Loucy (cell line): ENCODE measurements around the gene SLC4A3.

ENCODE experiments used
- H2AFZ ChIP-seq: fragments of 200-600 bp; sonication (generic); 2 replicates; pipeline ENCODE4 v1.6.0; 2016; ENCODE audit warnings: antibody characterized with exemption, mild to moderate bottlenecking, low read length, moderate library complexity
- H3F3A ChIP-seq: fragments of 200-600 bp; 2 replicates; pipeline ENCODE4 v1.6.0; 2016; ENCODE audit warnings: antibody characterized with exemption, low read depth, mild to moderate bottlenecking
- H3K27me3 ChIP-seq: fragments of 200-600 bp; sonication (generic); 2 replicates; pipeline ENCODE4 v1.6.1; 2014; ENCODE audit warnings: low read length, mild to moderate bottlenecking; ENCODE audit not compliant: insufficient read depth, poor library complexity, severe bottlenecking
- H3K36me3 ChIP-seq: fragments of 200-600 bp; sonication (generic); 2 replicates; pipeline ENCODE4 v1.6.1; 2016; ENCODE audit warnings: low read length; ENCODE audit not compliant: insufficient read depth
- H3K4me1 ChIP-seq: fragments of 200-600 bp; sonication (generic); 2 replicates; pipeline ENCODE4 v1.5.1; 2014; ENCODE audit warnings: low read length, mild to moderate bottlenecking; ENCODE audit not compliant: insufficient read depth, poor library complexity, severe bottlenecking
- H3K4me2 ChIP-seq: fragments of 200-600 bp; sonication (generic); 2 replicates; pipeline ENCODE4 v1.6.0; 2014; ENCODE audit warnings: antibody characterized with exemption, low read length, low read depth, mild to moderate bottlenecking; ENCODE audit not compliant: poor library complexity, severe bottlenecking
- H3K4me3 ChIP-seq: fragments of 200-600 bp; sonication (generic); 2 replicates; pipeline ENCODE4 v1.5.1; 2014; ENCODE audit warnings: low read length, mild to moderate bottlenecking, mixed read lengths; ENCODE audit not compliant: poor library complexity, severe bottlenecking
- H3K79me2 ChIP-seq: fragments of 200-600 bp; sonication (generic); 2 replicates; pipeline ENCODE4 v1.6.1; 2014; ENCODE audit warnings: low read length; ENCODE audit not compliant: insufficient read depth
- H3K9ac ChIP-seq: fragments of 200-600 bp; sonication (generic); 2 replicates; pipeline ENCODE4 v1.6.0; 2014; ENCODE audit warnings: mild to moderate bottlenecking, low read depth, low read length, moderate library complexity; ENCODE audit not compliant: poor library complexity, severe bottlenecking
- H3K9me2 ChIP-seq: fragments of 200-600 bp; sonication (generic); replicated peaks from 2 replicates; pipeline ENCODE4 v1.6.1; 2016; ENCODE audit warnings: low read depth, low read length, mixed read lengths
- H3K9me3 ChIP-seq: fragments of 200-600 bp; sonication (generic); 2 replicates; pipeline ENCODE4 v1.6.1; 2014; ENCODE audit warnings: mild to moderate bottlenecking, antibody characterized with exemption, low read length, low read depth; ENCODE audit not compliant: insufficient read depth
- H4K20me1 ChIP-seq: fragments of 200-600 bp; sonication (generic); 2 replicates; pipeline ENCODE4 v1.6.0; 2014; ENCODE audit warnings: antibody characterized with exemption, low read length, mild to moderate bottlenecking; ENCODE audit not compliant: insufficient read depth, poor library complexity, severe bottlenecking
- EZH2phosphoT487 ChIP-seq: fragments of 200-600 bp; IDR thresholded peaks from 2 replicates; pipeline ENCODE4 v1.6.1; 2018; ENCODE audit warnings: antibody characterized with exemption, mild to moderate bottlenecking, moderate library complexity, borderline replicate concordance
- TF ChIP-seq, protein P1 (sequence below): fragments of 200-600 bp; sonication (generic); conservative IDR thresholded peaks from 2 replicates; pipeline ENCODE4 v1.5.1; 2014; ENCODE audit warnings: mild to moderate bottlenecking, antibody characterized with exemption, low read length

Gene SLC4A3

DNA sequence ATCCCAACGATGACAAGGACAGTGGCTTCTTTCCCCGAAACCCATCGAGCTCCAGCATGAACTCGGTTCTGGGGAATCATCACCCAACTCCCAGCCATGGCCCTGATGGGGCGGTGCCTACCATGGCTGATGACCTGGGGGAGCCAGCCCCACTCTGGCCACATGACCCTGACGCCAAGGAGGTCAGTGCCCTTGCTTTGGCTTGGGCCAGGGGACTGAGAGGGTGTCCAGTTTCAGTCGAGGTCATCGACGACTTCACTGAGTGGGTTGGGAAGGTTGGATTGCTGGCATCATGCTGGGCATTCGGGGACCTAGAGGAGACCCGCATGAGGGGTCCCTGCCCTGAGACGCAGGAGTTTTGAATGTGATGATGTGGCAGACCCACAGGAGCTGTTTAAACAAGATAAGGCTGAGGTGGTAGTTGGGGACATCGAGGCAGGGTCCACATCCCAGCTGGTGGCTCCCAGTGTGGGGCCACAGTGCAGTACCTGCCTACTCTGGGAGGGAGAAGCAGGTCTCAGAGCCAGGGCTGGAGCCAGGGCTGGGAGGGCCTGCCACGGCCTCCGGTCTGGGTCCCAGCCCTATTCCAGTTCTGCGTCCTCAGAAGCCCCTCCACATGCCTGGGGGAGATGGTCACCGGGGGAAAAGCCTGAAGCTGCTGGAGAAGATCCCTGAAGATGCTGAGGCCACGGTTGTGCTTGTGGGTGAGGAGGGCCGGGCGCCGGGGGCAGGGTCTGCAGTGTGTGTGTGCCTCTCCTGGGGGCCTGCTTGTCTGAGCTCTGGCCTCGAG, 6.0 kb downstream of the SLC4A3 start:
- H2AFZ ChIP-seq: no peak overlapping the region
- no peaks in the 10 kb centered on the region for H3K9me3 ChIP-seq
- H3K9ac ChIP-seq: no peak overlapping the region
- H3K4me1 ChIP-seq: no peaks in the 10 kb centered on the region
- TF ChIP-seq EZH2phosphoT487: no peak
- TF ChIP-seq, protein P1, sequence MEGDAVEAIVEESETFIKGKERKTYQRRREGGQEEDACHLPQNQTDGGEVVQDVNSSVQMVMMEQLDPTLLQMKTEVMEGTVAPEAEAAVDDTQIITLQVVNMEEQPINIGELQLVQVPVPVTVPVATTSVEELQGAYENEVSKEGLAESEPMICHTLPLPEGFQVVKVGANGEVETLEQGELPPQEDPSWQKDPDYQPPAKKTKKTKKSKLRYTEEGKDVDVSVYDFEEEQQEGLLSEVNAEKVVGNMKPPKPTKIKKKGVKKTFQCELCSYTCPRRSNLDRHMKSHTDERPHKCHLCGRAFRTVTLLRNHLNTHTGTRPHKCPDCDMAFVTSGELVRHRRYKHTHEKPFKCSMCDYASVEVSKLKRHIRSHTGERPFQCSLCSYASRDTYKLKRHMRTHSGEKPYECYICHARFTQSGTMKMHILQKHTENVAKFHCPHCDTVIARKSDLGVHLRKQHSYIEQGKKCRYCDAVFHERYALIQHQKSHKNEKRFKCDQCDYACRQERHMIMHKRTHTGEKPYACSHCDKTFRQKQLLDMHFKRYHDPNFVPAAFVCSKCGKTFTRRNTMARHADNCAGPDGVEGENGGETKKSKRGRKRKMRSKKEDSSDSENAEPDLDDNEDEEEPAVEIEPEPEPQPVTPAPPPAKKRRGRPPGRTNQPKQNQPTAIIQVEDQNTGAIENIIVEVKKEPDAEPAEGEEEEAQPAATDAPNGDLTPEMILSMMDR: no peak
- no peaks in the 10 kb centered on the region for H4K20me1 ChIP-seq
- H3K4me3 ChIP-seq: no peak overlapping the region
- H3K4me2 ChIP-seq: no peak overlapping the region
- no peaks in the 10 kb centered on the region for H3K79me2 ChIP-seq
- H3K27me3 ChIP-seq: no peaks in the 10 kb centered on the region
- no peaks in the 10 kb centered on the region for H3F3A ChIP-seq
- no peaks in the 10 kb centered on the region for H3K9me2 ChIP-seq
- H3K36me3 ChIP-seq: no peaks in the 10 kb centered on the region

DNA sequence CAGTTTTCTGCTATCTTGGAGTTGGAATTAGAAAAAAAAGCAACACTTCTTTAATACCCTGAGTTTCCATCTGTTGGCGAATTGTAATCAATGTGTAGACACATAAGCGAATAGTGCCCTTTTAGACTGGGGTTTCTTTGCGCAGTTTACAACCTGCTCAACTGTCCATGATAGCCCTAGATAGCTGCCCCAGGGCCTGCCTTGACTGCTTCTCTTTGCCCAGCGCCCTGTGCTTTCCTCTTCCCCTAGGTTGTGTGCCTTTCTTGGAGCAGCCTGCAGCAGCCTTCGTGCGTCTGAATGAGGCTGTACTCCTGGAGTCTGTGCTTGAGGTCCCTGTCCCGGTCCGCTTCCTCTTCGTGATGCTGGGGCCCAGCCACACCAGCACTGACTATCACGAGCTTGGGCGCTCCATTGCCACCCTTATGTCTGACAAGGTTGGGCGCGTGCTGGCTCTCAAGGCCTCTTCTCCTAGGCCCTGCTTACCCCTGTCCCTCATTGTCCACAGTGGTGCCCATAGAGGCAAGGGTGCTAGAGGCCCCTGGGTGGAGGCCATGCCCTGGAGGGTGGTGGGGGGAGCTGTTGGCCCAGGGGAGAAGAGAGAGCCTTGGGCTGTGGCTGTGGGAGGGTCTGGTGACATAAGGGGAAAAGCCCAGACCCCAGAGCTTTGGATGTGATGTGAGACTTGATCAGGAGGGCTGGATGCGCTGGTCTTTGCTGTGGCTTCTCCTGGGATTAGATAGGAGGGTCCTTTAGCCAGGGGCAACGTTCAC, 6.9 kb downstream of the SLC4A3 start:
- Histone ChIP-seq H3K9me3 (no peaks in the 10 kb centered on the region), H3F3A (no peaks in the 10 kb centered on the region), H3K4me2 (no peak overlapping the region), H3K4me1 (no peaks in the 10 kb centered on the region), H3K9me2 (no peaks in the 10 kb centered on the region), H3K4me3 (no peak overlapping the region), H3K27me3 (no peaks in the 10 kb centered on the region), H3K9ac (no peak overlapping the region), H2AFZ (no peak overlapping the region), H3K36me3 (no peaks in the 10 kb centered on the region), H3K79me2 (no peaks in the 10 kb centered on the region), H4K20me1 (no peaks in the 10 kb centered on the region)
- TF ChIP-seq EZH2phosphoT487: no peak
- TF ChIP-seq, protein P1: no peak

DNA sequence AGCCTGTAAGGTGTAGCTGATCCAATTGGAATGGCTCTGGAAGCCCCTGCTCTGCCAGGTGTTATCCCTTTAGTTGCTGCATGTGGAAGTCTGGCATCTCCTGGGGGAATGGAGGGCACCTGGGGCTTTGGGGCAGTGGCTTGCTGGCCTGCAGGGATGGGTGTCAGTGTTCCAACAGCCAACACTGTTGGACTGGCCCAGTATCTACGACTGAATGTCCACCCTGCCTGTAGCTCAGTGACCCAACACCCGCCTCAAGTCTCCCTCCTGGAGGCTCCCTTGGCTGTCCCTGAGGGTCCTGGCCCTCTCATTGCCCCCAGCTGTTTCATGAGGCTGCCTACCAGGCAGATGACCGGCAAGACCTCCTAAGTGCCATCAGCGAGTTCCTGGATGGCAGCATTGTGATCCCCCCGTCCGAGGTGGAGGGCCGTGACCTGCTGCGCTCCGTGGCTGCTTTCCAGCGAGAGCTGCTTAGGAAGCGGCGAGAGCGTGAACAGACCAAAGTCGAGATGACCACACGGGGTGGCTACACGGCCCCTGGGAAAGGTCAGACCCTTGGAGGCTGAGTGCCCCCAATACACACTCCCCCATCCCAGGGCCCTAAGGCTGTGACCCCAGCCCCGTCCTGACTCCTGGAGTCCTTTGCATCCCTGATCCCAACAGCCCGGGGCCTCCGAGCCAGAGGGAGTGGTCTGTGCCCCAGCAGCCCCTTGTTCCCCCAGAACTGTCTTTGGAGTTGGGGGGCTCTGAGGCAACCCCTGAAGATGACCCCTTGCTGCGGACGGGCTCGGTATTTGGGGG, 7.7 kb downstream of the SLC4A3 start:
- Histone ChIP-seq H3K4me1 (no peaks in the 10 kb centered on the region), H3K9me3 (no peaks in the 10 kb centered on the region), H3K4me3 (no peak overlapping the region), H3K4me2 (no peak overlapping the region), H3K9ac (no peak overlapping the region), H2AFZ (no peak overlapping the region), H3K9me2 (no peaks in the 10 kb centered on the region), H3K79me2 (no peaks in the 10 kb centered on the region), H3K27me3 (no peaks in the 10 kb centered on the region), H3K36me3 (no peaks in the 10 kb centered on the region), H3F3A (no peaks in the 10 kb centered on the region), H4K20me1 (no peaks in the 10 kb centered on the region)
- TF ChIP-seq, protein P1: no peak
- TF ChIP-seq EZH2phosphoT487: no peak
